C4-2B (cell line): ENCODE results near the gene MLLT3.

ENCODE experiments used
- H3K27ac ChIP-seq: fragments of 450-650 bp; 2 replicates; pipeline ENCODE4 v1.5.1; 2017
- CTCF ChIP-seq: fragments of 450-650 bp; conservative IDR thresholded peaks from 2 replicates; pipeline ENCODE4 v1.5.1; 2017; ENCODE audit warnings: mild to moderate bottlenecking
- ZFX ChIP-seq: fragments of 450-650 bp; IDR thresholded peaks from 2 replicates; pipeline ENCODE4 v1.6.1; 2017

The MLLT3 gene

GRCh38 chr9:20564650-20565049, 57.6 kb downstream of the MLLT3 start:
- TF ChIP-seq ZFX (no peak), CTCF (no peak)
- H3K27ac ChIP-seq, result no peak overlapping the region

GRCh38 chr9:20563917-20564316, 58.4 kb downstream of the MLLT3 start:
- TF ChIP-seq ZFX, result no peak
- TF ChIP-seq CTCF, result no peak
- no peak overlapping the region for H3K27ac ChIP-seq

GRCh38 chr9:20562051-20562450, 60.2 kb downstream of the MLLT3 start:
- no peak overlapping the region for H3K27ac ChIP-seq
- TF ChIP-seq CTCF (no peak), ZFX (no peak)

GRCh38 chr9:20561531-20561930, 60.8 kb downstream of the MLLT3 start:
- TF ChIP-seq ZFX (no peak), CTCF (no peak)
- no peak overlapping the region for H3K27ac ChIP-seq

- TF ChIP-seq CTCF, result no peak
- TF ChIP-seq ZFX, result no peak
- H3K27ac ChIP-seq, result no peak overlapping the region
Measured at GRCh38 chr9:20559231-20559890, 62.9 kb downstream of the MLLT3 start.

- no peak overlapping the region for H3K27ac ChIP-seq
- TF ChIP-seq CTCF (no peak), ZFX (no peak)
Measured at GRCh38 chr9:20558566-20559016, 63.7 kb downstream of the MLLT3 start.

- no peak overlapping the region for H3K27ac ChIP-seq
- TF ChIP-seq CTCF (no peak), ZFX (no peak)
Measured at GRCh38 chr9:20557890-20558565, 64.3 kb downstream of the MLLT3 start.
